GM15510 (cell line): ENCODE measurements around the gene CREG2.

Experiments
- POLR2A ChIP-seq: IDR thresholded peaks from 3 replicates; pipeline ENCODE4 v1.6.1; 2011; ENCODE audit warnings: borderline replicate concordance; ENCODE audit not compliant: insufficient read length; ENCODE audit errors: extremely low read depth

Gene CREG2

DNA sequence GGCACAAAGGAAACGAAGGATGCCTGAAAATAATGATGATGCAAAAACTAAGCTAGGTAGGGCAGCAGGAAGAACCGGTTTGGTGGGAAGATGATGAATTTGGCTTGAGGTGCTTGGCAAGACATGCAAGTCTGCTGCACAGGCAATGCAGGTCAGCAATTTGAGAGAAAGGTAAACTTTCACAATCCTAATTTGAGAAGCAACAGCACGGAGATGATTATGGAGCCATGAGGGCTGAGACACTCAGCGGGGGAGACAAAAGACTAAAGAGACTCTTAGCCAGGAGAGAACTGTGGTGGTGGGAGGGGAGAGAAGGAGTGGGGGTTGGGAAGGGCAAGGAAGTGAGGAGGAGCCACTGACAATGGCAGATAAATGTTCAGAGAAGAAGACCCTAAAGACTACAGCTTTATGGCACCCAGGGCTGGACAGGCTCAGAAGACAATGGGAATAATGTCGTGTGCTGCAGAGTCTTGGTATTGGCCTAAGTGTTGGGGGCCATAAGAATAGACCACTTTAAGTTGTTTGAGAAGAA is 59.4 kb downstream of the CREG2 start:
- no peak for TF ChIP-seq POLR2A

DNA sequence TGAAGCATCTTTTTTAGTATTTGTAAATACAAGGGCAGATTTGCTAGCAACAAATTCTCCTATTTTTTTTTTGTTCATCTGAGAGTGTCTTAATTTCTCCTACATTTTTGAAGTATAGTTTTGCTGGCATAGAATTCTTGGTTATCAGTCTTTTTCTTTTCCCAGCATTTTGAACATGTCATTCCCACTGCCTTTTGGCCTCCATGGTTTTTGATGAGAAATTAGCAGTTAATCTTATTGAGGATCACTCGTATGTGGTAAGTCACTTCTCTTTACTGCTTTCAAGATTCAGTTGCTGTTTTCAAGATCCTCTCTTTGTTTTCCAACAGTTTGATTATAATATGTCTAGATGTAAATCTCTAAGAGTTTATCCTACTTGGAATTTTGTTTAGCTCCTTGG is 61.9 kb downstream of the CREG2 start:
- no peak for TF ChIP-seq POLR2A

- TF ChIP-seq POLR2A = no peak
Observed at GRCh38 chr2:101311696-101312017, 75.6 kb downstream of the CREG2 start.

DNA sequence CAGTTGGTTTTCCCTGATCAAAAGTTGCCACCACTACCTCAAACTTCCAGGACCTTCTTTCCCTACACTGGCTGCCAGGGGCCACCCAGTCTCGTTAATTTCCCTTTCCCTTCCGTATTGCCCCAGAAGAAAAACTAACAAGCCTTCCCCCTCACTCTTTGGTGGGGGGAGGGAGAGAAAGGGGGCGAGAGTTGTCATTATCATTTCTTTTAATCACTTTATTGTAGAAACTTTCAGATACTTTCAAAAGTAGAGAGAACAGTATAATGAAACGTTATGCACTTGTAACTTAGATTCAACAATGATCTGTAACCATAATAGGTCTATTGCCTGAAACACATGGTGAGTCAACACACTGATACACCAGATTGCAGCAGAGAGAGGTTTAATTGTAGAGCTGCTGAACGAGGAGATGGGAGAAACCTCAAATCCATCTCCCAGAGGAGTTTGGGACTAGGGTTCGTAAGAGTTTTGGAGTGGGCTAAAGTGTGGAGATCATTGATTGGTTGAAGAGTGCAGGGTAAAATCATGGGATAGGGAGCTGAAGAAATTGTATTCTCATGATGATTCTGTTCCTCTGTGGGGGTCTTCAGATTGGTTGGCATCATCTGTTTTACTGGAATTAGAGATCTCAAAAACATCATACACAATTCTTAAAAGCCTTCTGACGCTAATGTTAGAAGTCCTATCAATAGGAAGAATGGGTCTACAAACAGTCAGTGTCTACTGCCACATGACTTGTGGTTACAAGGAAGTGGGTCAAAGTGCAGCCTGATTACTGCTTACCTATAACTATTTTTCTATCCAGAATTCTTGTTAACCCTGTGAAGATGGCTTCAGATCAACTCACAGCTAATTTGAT is 76.2 kb downstream of the CREG2 start:
- TF ChIP-seq POLR2A = no peak

DNA sequence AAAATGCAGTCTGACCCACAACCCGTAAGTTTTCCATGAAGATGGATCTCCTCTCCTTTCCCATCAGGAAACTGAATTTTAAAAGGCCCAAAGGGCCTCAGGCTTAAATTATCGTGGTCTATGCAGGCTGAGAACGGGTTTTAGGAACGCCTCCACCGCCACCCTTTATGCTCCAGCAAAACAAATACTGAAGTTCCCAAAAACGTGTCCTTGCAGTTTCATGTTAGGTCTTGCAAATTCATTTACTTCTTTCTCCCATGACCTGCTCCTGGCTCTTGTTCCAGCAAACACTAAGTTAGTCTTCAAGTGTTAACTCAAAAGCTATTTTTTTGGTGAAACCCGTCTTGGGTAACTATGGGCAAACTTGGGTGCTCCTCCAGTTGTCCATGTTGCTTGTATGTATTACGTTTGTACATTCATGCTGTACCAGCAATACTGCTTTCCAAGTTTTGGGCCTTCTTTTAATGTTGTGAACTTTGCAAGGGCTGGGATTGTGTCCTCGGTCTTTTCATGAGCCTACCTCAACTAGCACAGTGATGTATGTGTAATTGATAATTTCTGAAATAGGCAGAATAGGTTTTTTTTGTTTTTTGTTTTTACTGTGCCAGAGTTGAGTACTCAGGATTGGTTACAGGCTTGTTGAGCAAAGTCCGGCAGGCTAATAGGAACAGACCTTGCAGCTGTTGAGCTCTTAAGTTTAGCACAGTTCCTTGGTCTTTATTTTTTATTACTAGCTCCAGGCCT is 77.0 kb downstream of the CREG2 start:
- no peak for TF ChIP-seq POLR2A

DNA sequence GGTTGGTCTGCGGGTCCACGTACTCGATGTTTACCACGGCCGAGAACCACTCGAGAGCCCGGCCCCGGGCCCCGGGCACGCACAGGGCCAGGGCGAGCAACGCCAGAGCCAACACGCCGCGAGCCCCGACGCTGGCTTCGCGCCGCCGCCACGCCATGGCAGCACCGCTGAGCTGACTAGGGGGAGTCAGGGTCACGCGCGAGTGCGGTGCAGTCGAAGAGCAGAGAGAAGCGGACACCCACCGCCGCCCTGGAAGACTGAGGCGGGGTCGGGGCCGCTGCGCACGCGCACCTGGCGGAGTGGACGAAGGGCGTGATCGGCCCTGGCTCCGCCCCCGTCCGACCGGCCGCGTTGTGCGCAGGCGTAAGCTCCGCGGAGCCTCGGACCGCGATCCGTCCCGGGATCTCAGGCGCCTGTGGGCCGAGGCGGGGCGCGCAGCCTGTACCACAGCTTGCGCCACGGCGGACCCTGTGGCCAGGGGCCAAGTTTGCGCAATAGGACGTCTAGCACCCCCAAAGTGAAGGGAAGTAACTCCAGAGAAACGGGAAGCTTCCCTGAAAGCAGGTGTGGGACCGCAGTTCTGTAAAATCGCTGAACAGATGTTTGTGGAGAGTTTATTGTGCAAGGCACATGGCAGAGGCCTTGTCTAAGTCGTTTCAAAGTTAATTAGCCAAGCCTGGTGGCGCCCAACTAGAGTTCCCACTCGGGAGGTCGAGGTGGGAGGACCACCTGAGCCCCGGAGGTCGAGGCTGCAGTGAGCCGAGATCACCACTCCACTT is 78.7 kb downstream of the CREG2 start, which contains the start of gene RNF149:
TSS of gene RNF149 (minus strand) at position 270 of the 779 bp plus-strand sequence. CDS start at position 157, 113 bp downstream.
- peak; percentile 86 for TF ChIP-seq POLR2A

DNA sequence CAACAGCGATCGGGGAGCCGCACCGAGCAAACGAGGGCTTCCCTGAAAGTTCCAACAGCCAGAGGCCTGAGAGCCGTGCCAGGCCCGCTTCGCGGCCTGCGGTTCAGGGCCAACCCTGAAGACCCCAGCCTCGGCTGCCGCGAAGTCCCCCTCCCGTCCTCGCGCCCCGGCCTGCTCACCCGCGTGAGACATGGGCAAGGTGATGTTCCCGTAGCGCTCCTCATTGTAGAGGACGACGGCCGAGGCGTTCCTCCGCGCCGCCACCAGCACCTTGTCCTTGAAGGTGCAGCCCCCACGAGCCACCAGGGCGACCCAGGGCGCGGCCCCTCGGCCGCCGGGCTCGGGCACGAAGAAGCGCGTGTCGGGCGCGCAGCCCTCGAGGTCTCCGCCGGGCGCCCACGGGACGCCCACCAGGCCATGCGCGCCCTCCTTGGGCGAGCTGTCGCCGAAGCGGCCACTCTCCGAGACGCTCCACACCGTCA is 79.3 kb downstream of the CREG2 start:
- no peak for TF ChIP-seq POLR2A

DNA sequence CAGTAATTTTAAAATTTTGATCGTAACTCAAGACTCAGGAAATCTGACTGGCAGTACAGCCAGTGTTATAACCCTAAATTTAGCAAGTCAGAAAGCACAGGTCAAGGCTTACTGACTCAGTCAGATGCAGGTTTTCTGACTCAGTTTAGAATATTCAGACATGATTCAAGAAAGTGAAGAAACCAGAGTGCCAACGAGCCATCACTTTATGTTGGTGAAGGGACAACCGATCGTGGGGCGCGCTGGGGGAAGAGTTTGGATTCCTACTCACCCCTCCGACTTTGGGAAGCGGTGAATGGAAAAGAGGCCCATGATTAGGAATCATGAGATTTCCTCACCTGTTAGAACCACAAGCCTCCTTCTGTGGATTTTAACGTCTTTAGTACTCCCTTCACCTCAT is 79.8 kb downstream of the CREG2 start:
- TF ChIP-seq POLR2A = no peak

DNA sequence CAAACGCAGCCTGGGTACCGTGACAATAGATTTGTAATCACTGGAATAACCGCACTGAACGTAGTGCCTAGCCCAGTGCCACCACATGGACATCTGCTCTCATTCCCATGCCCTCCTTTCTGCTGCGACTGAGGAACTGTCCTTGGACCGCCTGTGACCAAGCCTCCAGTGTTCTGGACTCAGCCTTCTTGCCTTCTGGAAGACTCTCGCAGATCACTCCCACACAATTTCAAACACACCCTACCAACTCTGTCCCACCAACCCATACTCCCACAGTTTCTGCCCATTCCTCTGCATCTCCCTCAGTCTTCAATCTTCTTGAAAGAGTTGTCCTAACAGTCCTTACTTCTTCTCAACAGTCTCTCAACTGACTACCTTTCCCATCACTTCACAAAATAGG is 80.9 kb downstream of the CREG2 start:
- no peak for TF ChIP-seq POLR2A

DNA sequence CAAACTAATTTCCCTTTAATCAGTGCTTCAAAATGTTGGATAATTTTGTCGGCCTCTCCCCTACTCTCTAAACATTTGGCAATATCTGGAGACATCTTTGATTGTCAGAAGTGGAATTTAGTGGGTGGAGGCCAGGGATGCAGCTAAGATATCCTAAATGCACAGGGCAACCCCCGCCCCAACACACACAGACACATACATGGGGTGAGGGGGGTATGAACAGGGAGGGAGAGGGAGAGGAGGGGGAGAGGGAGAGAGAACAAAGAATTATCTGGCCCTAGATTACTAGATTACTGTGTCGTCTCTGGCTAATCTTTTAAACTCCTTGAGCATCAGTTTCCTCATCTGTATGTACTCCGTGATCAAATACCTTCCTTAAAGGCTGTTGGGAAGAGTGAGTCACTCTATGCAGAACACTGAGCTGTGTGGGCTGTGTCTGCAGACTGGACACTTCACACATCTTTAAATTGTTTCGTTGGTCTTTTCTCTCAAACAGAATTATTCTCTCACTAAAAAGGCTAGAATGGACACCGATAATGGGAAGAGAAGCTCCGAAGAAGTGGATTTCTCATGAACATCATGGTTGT is 81.7 kb downstream of the CREG2 start:
- no peak for TF ChIP-seq POLR2A

- TF ChIP-seq POLR2A = no peak
Observed at GRCh38 chr2:101305035-101305434, 82.3 kb downstream of the CREG2 start.

GRCh38 chr2:101303688-101304087 is 83.6 kb downstream of the CREG2 start:
- TF ChIP-seq POLR2A = no peak

DNA sequence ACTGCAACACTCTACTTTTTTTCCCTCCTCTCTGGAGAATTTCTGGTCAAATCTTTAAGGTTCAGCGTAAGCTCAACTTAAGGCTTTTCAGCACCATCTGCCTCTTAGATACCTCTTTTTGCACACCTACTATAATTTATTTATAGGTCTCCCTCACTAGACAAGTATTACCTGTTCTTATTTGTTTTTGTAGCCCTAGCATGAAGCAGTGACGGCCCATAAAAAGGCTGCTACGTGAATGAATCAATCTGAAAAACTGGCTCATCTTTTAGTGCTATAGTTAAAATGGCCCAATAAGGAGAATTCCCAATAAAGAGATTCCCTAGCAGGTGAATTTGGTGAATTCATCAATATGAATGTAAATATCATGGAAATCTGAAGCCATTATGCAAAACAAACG is 85.3 kb downstream of the CREG2 start:
- no peak for TF ChIP-seq POLR2A

- no peak for TF ChIP-seq POLR2A
Observed at GRCh38 chr2:101300836-101301235, 86.5 kb downstream of the CREG2 start.
